Dermis microvascular lymphatic vessel endothelial cell (primary cell): ENCODE data around the gene FZR1. TPM values are rescaled to one million over a fixed set of nuclear protein-coding genes. Genes with fewer than 3 reads are reported as not detected.

Experiments
- total RNA-seq: library from RNA; depleted of rRNA; stranded (reverse); fragments of >200 nt; gene quantifications from 2 replicates; pipeline ENCODE4 v1.2.1, GENCODE V29; 2014

The FZR1 gene
- total RNA-seq, 1 donor from 2014 or later: 28.4 TPM

Other genes starting within 250 kb of the FZR1 start
- gene NFIC, start 139.7 kb upstream of the FZR1 start, total RNA-seq: 11.9 and 18.2 TPM in 2 replicates
- not detected in 2 replicates for gene SMIM24, start 25.8 kb upstream of the FZR1 start, total RNA-seq
- not detected in 2 replicates for gene SMIM44, start 22.9 kb upstream of the FZR1 start, total RNA-seq
- gene DOHH, start 5.6 kb upstream of the FZR1 start, total RNA-seq: 8.6 and 13.9 TPM in 2 replicates
- gene TEKTIP1, start 32.9 kb downstream of the FZR1 start, total RNA-seq: not detected in 2 replicates
- gene MFSD12, start 51.3 kb downstream of the FZR1 start, total RNA-seq: 53.8 and 78.4 TPM in 2 replicates
- gene HMG20B, start 66.6 kb downstream of the FZR1 start, total RNA-seq: 58.9 and 73.7 TPM in 2 replicates
- 0.77 and 1.4 TPM in 2 replicates for gene GIPC3, start 79.2 kb downstream of the FZR1 start, total RNA-seq
- 1.9 and 2.1 TPM in 2 replicates for gene TBXA2R, start 100.6 kb downstream of the FZR1 start, total RNA-seq
- gene CACTIN, start 120.5 kb downstream of the FZR1 start, total RNA-seq: 18.6 and 25.8 TPM in 2 replicates
- 19.4 and 42.0 TPM in 2 replicates for gene PIP5K1C, start 194.2 kb downstream of the FZR1 start, total RNA-seq
- gene TJP3, start 202.1 kb downstream of the FZR1 start, total RNA-seq: under 0.01 TPM in 2 replicates